CD8-positive, alpha-beta memory T cell (primary cell): Measurements from ENCODE around the gene TMEM52B. TPM values are rescaled to one million over a fixed set of nuclear protein-coding genes. Genes with fewer than 3 reads are reported as not detected.

Source experiments
- CTCF ChIA-PET: fragments of 350-600 bp; sonication (Branson Sonifier 250); formaldehyde crosslinking; loops from one replicate; lab custom pipeline; 2021; ENCODE audit warnings: antibody characterized with exemption; lab: Charles Lee
- POLR2A ChIA-PET: fragments of 350-600 bp; sonication (Branson Sonifier 250); formaldehyde crosslinking; loops from one replicate; lab custom pipeline; 2021; ENCODE audit warnings: antibody characterized with exemption; lab: Charles Lee
- DNase-seq, 5 donors: peaks; one replicate each; pipeline versions ENCODE4 v3.0.0 to v3.0.0-alpha.2; 2020 to 2022; ENCODE audit warnings: mixed read lengths in 1 of 5
- H3K27ac ChIP-seq: one replicate; pipeline ENCODE4 v1.7.0; 2013; ENCODE audit warnings: low read depth, mild to moderate bottlenecking, low read length, moderate library complexity
- H3K27me3 ChIP-seq: 2 replicates; pipeline ENCODE4 v1.7.0; 2013; ENCODE audit warnings: low read length, mild to moderate bottlenecking; ENCODE audit not compliant: insufficient read depth, poor library complexity, severe bottlenecking
- H3K36me3 ChIP-seq: 2 replicates; pipeline ENCODE4 v1.7.0; 2013; ENCODE audit warnings: mild to moderate bottlenecking, low read length, moderate library complexity; ENCODE audit not compliant: insufficient read depth
- H3K4me1 ChIP-seq: 2 replicates; pipeline ENCODE4 v1.7.0; 2013; ENCODE audit warnings: mild to moderate bottlenecking, low read length, moderate library complexity; ENCODE audit not compliant: insufficient read depth
- H3K4me3 ChIP-seq: 2 replicates; pipeline ENCODE4 v1.7.0; 2013; ENCODE audit warnings: mild to moderate bottlenecking, low read length
- H3K9me3 ChIP-seq: 2 replicates; pipeline ENCODE4 v1.7.0; 2013; ENCODE audit warnings: mild to moderate bottlenecking, low read length
- H3K27ac Mint-ChIP-seq, 8 donors: one replicate each; pipeline ENCODE4 v1.8.0; 2020 to 2021; ENCODE audit warnings: mixed read lengths in 8 of 8, mild to moderate bottlenecking in 6 of 8, inconsistent platforms in 3 of 8, moderate library complexity in 3 of 8
- H3K27me3 Mint-ChIP-seq, 2 donors: one replicate each; pipeline ENCODE4 v1.8.0; 2020 to 2021; ENCODE audit warnings: mixed read lengths in 2 of 2, mild to moderate bottlenecking in 1 of 2, moderate library complexity in 1 of 2
- H3K36me3 Mint-ChIP-seq, 3 donors: one replicate each; pipeline ENCODE4 v1.8.0; 2020 to 2021; ENCODE audit warnings: mixed read lengths in 3 of 3, inconsistent platforms in 1 of 3, mild to moderate bottlenecking in 1 of 3
- H3K4me1 Mint-ChIP-seq, 3 donors: one replicate each; pipeline ENCODE4 v1.8.0; 2020 to 2021; ENCODE audit warnings: mixed read lengths in 3 of 3, inconsistent platforms in 1 of 3, mild to moderate bottlenecking in 1 of 3
- H3K4me3 Mint-ChIP-seq, 7 donors: one replicate each; pipeline ENCODE4 v1.8.0; 2020 to 2021; ENCODE audit warnings: mixed read lengths in 7 of 7, mild to moderate bottlenecking in 6 of 7, moderate library complexity in 4 of 7, inconsistent platforms in 2 of 7
- H3K9me3 Mint-ChIP-seq, 5 donors: one replicate each; pipeline ENCODE4 v1.8.0; 2020 to 2022; ENCODE audit warnings: mixed read lengths in 5 of 5, mild to moderate bottlenecking in 3 of 5, moderate library complexity in 2 of 5, inconsistent platforms in 1 of 5
- polyA plus RNA-seq: library from polyadenylated mRNA; unstranded; fragments of 300-500 nt; fragmentation: Illumina TruSeq; gene quantifications from one replicate; pipeline ENCODE4 v1.2.3, GENCODE V29; 2021
- total RNA-seq, 2 experiments: library from RNA; stranded (reverse); gene quantifications; one replicate each; pipeline ENCODE4 v1.2.3, GENCODE V29; 2021

TMEM52B gene
- total and polyA plus RNA-seq, 3 experiments from 2014 or later = not detected

GRCh38 chr12:10234562-10234961 lies 55.7 kb downstream of the TMEM52B start:
- H3K36me3 Mint-ChIP-seq = peaks cover 4 to 14% (median 7%) of the 10 kb centered on the region in 3 donors
- POLR2A ChIA-PET = no interaction called here
- no peaks in the 10 kb centered on the region for H3K36me3 ChIP-seq
- H3K27ac Mint-ChIP-seq = no peak overlapping the region
- no peak overlapping the region for H3K27ac ChIP-seq
- H3K4me1 Mint-ChIP-seq = peaks cover 21 to 36% (median 33%) of the 10 kb centered on the region in 3 donors
- no peaks in the 10 kb centered on the region for H3K27me3 Mint-ChIP-seq
- CTCF ChIA-PET = interaction anchor here (2.2 to 2.7 kb wide), 2 partner anchors 96 to 328 kb away, joined by 11 read pairs; no protein-coding TSS in a partner anchor
- DNase-seq = no peak
- H3K9me3 Mint-ChIP-seq = peaks cover 6 to 20% (median 13%) of the 10 kb centered on the region in 5 donors
- no peaks in the 10 kb centered on the region for H3K27me3 ChIP-seq
- H3K4me1 ChIP-seq = peaks cover 5% of the 10 kb centered on the region
- H3K4me3 Mint-ChIP-seq = no peak overlapping the region
- H3K4me3 ChIP-seq = no peak overlapping the region
- no peaks in the 10 kb centered on the region for H3K9me3 ChIP-seq

DNA sequence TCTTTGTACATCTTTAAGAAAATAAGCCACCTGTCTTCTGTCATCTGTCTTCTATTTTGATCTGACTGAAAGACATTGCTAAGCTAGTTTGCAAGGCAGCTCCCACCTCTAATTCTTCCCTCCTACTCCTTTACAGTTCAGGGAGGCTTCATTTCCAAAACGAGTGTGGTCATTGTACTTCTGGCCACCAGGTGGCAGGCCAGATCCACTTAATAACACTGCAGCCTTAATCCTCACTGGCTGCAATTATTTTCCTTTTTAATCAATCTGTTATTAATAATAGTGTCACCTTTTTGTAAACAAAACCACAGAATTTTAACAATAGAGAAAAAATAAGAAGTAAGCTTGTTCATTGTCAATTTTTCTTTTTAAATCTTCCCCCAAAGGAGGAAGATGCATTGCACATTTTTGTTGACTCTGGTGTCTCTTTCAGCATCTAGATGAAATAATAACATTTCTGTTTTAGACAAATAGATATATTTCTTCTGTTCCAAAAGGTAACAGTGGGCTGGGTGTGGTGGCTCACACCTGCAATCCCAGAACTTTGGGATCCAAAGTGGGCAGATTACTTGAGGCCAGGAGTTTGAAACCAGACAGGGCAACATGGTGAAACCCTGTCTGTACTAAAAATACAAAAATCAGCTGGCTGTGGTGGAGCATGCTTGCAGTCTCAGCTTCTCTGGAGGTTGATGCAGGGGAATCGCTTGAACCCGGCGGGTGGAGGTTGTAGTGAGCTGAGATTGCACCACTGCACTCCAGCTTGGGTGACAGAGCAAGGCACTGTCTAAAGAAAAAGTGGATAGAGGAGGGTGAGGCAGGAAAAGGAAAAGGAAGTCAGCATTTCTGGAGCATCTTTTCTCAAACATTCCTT lies 57.2 kb downstream of the TMEM52B start:
- peak overlapping the region; percentile 13 to 60 (median 41) for H3K4me3 Mint-ChIP-seq
- Histone ChIP-seq H3K36me3 (no peaks in the 10 kb centered on the region), H3K9me3 (no peaks in the 10 kb centered on the region), H3K27ac (no peak overlapping the region), H3K4me1 (peaks cover 5% of the 10 kb centered on the region), H3K27me3 (no peaks in the 10 kb centered on the region), H3K4me3 (no peak overlapping the region)
- peaks cover 21 to 51% (median 45%) of the 10 kb centered on the region in 3 donors for H3K4me1 Mint-ChIP-seq
- ChIA-PET CTCF (interaction anchor here (0.7 to 2.7 kb wide), 47 partner anchors 8 to 514 kb away, joined by 3 to 18 read pairs (median 4); partner anchors contain the start of gene GABARAPL1), POLR2A (interaction anchor here (0.6 to 1.6 kb wide), 4 partner anchors 70 to 175 kb away, joined by 3 to 4 read pairs (median 3); no protein-coding TSS in a partner anchor)
- H3K36me3 Mint-ChIP-seq = peaks cover 4 to 14% (median 7%) of the 10 kb centered on the region in 3 donors
- peaks cover 6 to 20% (median 13%) of the 10 kb centered on the region in 5 donors for H3K9me3 Mint-ChIP-seq
- H3K27ac Mint-ChIP-seq = peak overlapping the region in 7 of 8 donors; percentile 28 to 85 (median 71)
- DNase-seq = peak; percentile 12 to 63 (median 37)
- H3K27me3 Mint-ChIP-seq = no peaks in the 10 kb centered on the region

GRCh38 chr12:10236720-10237119 lies 57.9 kb downstream of the TMEM52B start:
- H3K36me3 Mint-ChIP-seq = peaks cover 4 to 14% (median 7%) of the 10 kb centered on the region in 3 donors
- Histone ChIP-seq H3K4me1 (peaks cover 5% of the 10 kb centered on the region), H3K27me3 (no peaks in the 10 kb centered on the region), H3K27ac (no peak overlapping the region), H3K4me3 (no peak overlapping the region), H3K9me3 (no peaks in the 10 kb centered on the region), H3K36me3 (no peaks in the 10 kb centered on the region)
- DNase-seq = no peak
- peaks cover 24 to 58% (median 52%) of the 10 kb centered on the region in 3 donors for H3K4me1 Mint-ChIP-seq
- ChIA-PET POLR2A (interaction anchor here (1.0 to 1.6 kb wide), 2 partner anchors 69 to 161 kb away, joined by 3 to 4 read pairs; no protein-coding TSS in a partner anchor), CTCF (interaction anchor here (0.9 to 2.7 kb wide), 25 partner anchors 13 to 514 kb away, joined by 3 to 18 read pairs (median 4); no protein-coding TSS in a partner anchor)
- peak overlapping the region in 4 of 7 donors; percentile 28 to 60 (median 35) for H3K4me3 Mint-ChIP-seq
- H3K27me3 Mint-ChIP-seq = no peaks in the 10 kb centered on the region
- peaks cover 6 to 20% (median 13%) of the 10 kb centered on the region in 5 donors for H3K9me3 Mint-ChIP-seq
- H3K27ac Mint-ChIP-seq = peak overlapping the region in 7 of 8 donors; percentile 28 to 85 (median 64)

DNA sequence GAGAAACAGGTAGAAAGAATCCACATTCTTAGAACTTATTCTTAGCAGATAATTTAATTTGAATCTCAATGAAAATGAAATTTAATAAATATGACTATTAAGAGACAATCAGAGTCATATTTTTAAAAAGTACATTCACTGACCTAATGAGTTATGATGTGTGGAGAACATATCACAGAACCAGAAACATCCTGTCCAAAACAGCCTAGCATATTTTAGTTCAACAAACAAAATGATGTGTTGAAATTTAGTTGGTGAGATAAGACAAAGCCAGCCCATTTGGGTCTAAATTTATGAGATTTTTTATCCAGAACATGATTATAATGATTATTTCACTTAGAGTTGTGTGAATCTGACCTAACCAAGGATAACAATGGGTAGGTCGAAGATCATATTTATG lies 59.7 kb downstream of the TMEM52B start:
- no peaks in the 10 kb centered on the region for H3K27me3 Mint-ChIP-seq
- H3K4me1 Mint-ChIP-seq = peaks cover 38 to 74% (median 69%) of the 10 kb centered on the region in 3 donors
- peaks cover 4 to 14% (median 7%) of the 10 kb centered on the region in 3 donors for H3K36me3 Mint-ChIP-seq
- POLR2A ChIA-PET = interaction anchor here (0.6 to 0.8 kb wide), 2 partner anchors 126 to 144 kb away, joined by 3 to 4 read pairs; no protein-coding TSS in a partner anchor
- Histone ChIP-seq H3K27me3 (no peaks in the 10 kb centered on the region), H3K4me3 (no peak overlapping the region), H3K4me1 (peaks cover 16% of the 10 kb centered on the region), H3K27ac (no peak overlapping the region), H3K9me3 (no peaks in the 10 kb centered on the region), H3K36me3 (no peaks in the 10 kb centered on the region)
- CTCF ChIA-PET = interaction anchor here (0.9 to 1.1 kb wide), 2 partner anchors 65 to 323 kb away, joined by 3 read pairs; no protein-coding TSS in a partner anchor
- peaks cover 6 to 16% (median 12%) of the 10 kb centered on the region in 5 donors for H3K9me3 Mint-ChIP-seq
- no peak for DNase-seq
- H3K4me3 Mint-ChIP-seq = no peak overlapping the region
- peak overlapping the region in 3 of 8 donors; percentile 21 to 42 (median 39) for H3K27ac Mint-ChIP-seq

GRCh38 chr12:10241290-10241689 lies 62.5 kb downstream of the TMEM52B start:
- Histone ChIP-seq H3K27me3 (no peaks in the 10 kb centered on the region), H3K4me1 (peaks cover 17% of the 10 kb centered on the region), H3K36me3 (no peaks in the 10 kb centered on the region), H3K27ac (no peak overlapping the region), H3K4me3 (no peak overlapping the region), H3K9me3 (no peaks in the 10 kb centered on the region)
- ChIA-PET CTCF (no interaction called here), POLR2A (no interaction called here)
- Mint-ChIP-seq H3K9me3 (no peaks in the 10 kb centered on the region), H3K4me1 (peaks cover 44 to 91% (median 69%) of the 10 kb centered on the region in 3 donors), H3K36me3 (no peaks in the 10 kb centered on the region), H3K27ac (peak overlapping the region in 2 of 8 donors; percentile 66 to 80), H3K4me3 (peak overlapping the region in 1 of 7 donors; percentile 20), H3K27me3 (no peaks in the 10 kb centered on the region)
- DNase-seq = no peak

Other genes starting within 250 kb of the TMEM52B start
- not detected for gene CLEC2A, start 246.7 kb upstream of the TMEM52B start, total RNA-seq
- not detected for gene CLEC2A, start 246.7 kb upstream of the TMEM52B start, polyA plus RNA-seq
- gene CLEC12A, start 207.6 kb upstream of the TMEM52B start, total RNA-seq = not detected
- gene CLEC12A, start 207.6 kb upstream of the TMEM52B start, polyA plus RNA-seq = not detected
- not detected for gene CLEC1B, start 179.9 kb upstream of the TMEM52B start, total RNA-seq
- not detected for gene CLEC1B, start 179.9 kb upstream of the TMEM52B start, polyA plus RNA-seq
- gene CLEC12B, start 168.4 kb upstream of the TMEM52B start, total RNA-seq = not detected
- gene CLEC12B, start 168.4 kb upstream of the TMEM52B start, polyA plus RNA-seq = not detected
- not detected for gene CLEC9A, start 148.3 kb upstream of the TMEM52B start, total RNA-seq
- not detected for gene CLEC9A, start 148.3 kb upstream of the TMEM52B start, polyA plus RNA-seq
- not detected for gene CLEC1A, start 80.0 kb upstream of the TMEM52B start, total RNA-seq
- not detected for gene CLEC1A, start 80.0 kb upstream of the TMEM52B start, polyA plus RNA-seq
- under 1 TPM; 0.62 to 0.68 TPM for gene CLEC7A, start 48.8 kb upstream of the TMEM52B start, total RNA-seq
- not detected for gene CLEC7A, start 48.8 kb upstream of the TMEM52B start, polyA plus RNA-seq
- under 1 TPM; 0.11 to 0.42 TPM for gene OLR1, start 6.9 kb upstream of the TMEM52B start, total RNA-seq
- gene OLR1, start 6.9 kb upstream of the TMEM52B start, polyA plus RNA-seq = not detected
- 10 to 100 TPM; 25.0 to 26.6 TPM for gene GABARAPL1, start 33.8 kb downstream of the TMEM52B start, total RNA-seq
- 40.5 TPM for gene GABARAPL1, start 33.8 kb downstream of the TMEM52B start, polyA plus RNA-seq
- 10 to 100 TPM; 65.4 to 70.1 TPM for gene KLRD1, start 128.8 kb downstream of the TMEM52B start, total RNA-seq
- gene KLRD1, start 128.8 kb downstream of the TMEM52B start, polyA plus RNA-seq = 177 TPM
- gene KLRK1, start 211.0 kb downstream of the TMEM52B start, total RNA-seq = 100 to 1,000 TPM; 145 to 161 TPM
- gene KLRK1, start 211.0 kb downstream of the TMEM52B start, polyA plus RNA-seq = 562 TPM
- 10 to 100 TPM; 10.7 to 16.2 TPM for gene KLRC4, start 230.7 kb downstream of the TMEM52B start, total RNA-seq
- 3.4 TPM for gene KLRC4, start 230.7 kb downstream of the TMEM52B start, polyA plus RNA-seq
- gene KLRC3, start 241.6 kb downstream of the TMEM52B start, total RNA-seq = 1 to 10 TPM; 3.0 to 3.2 TPM
- gene KLRC3, start 241.6 kb downstream of the TMEM52B start, polyA plus RNA-seq = 7.1 TPM